Measurements from ENCODE around the gene MLH3. TPM values are rescaled to one million over a fixed set of nuclear protein-coding genes. Genes with fewer than 3 reads are reported as not detected.

MLH3 gene
- total RNA-seq, 1 experiment from 2014 or later = 23.0 TPM

- H3K9me3 Mint-ChIP-seq = no peaks in the 10 kb centered on the region
- no peaks in the 10 kb centered on the region for H3K27me3 Mint-ChIP-seq (ENCODE audit: low read depth)
- Histone ChIP-seq H3K23me2 (ENCODE audit: insufficient read length, low read depth, low read length, poor library complexity, severe bottlenecking) (no peaks in the 10 kb centered on the region), H4K20me1 (ENCODE audit: control insufficient read depth, insufficient read depth, insufficient read length) (no peaks in the 10 kb centered on the region), H3K23ac (ENCODE audit: insufficient read length, low read depth, low read length) (no peak overlapping the region), H2BK12ac (ENCODE audit: insufficient read length, low read depth, low read length) (no peak overlapping the region), H3K9me3 (ENCODE audit: control insufficient read depth, low read depth, low read length) (no peaks in the 10 kb centered on the region), H2AK5ac (ENCODE audit: insufficient read length, low read length) (no peak overlapping the region), H3K9ac (ENCODE audit: extremely low read depth, insufficient read length, low read length) (no peak overlapping the region), H3K4me1 (ENCODE audit: insufficient read depth, low read length) (no peaks in the 10 kb centered on the region; the same call in 1 of the 2 replicates), H3K4ac (ENCODE audit: low read depth, low read length) (no peak overlapping the region), H3K79me1 (ENCODE audit: insufficient read depth, low read depth, low read length, poor library complexity, severe bottlenecking) (no peaks in the 10 kb centered on the region), H2BK5ac (ENCODE audit: insufficient read length, low read length) (no peak overlapping the region), H3K56ac (ENCODE audit: insufficient read length, low read depth, low read length) (no peak overlapping the region), H4K5ac (ENCODE audit: insufficient read length, low read depth, low read length) (no peak overlapping the region), H3K4me2 (ENCODE audit: insufficient read depth, insufficient read length, low read length) (no peak overlapping the region), H2AFZ (ENCODE audit: low read length) (no peak overlapping the region), H2BK20ac (ENCODE audit: low read depth, low read length, poor library complexity, severe bottlenecking) (no peak overlapping the region), H4K91ac (ENCODE audit: insufficient read length, low read depth, low read length) (no peak overlapping the region), H3K27ac (ENCODE audit: insufficient read length, low read depth, low read length) (no peak overlapping the region), H3K27me3 (ENCODE audit: insufficient read depth, low read length) (no peaks in the 10 kb centered on the region), H3T11ph (ENCODE audit: low read length) (no peak overlapping the region), H2BK120ac (ENCODE audit: low read depth, low read length, poor library complexity, severe bottlenecking) (no peak overlapping the region), H3K79me2 (ENCODE audit: insufficient read depth, low read length) (no peaks in the 10 kb centered on the region), H3K18ac (ENCODE audit: insufficient read length, low read depth, low read length) (no peak overlapping the region), H4K8ac (replicated peaks; ENCODE audit: insufficient read length, low read depth, low read length) (no peak overlapping the region), H2BK15ac (ENCODE audit: low read depth, low read length) (no peak overlapping the region), H3K14ac (ENCODE audit: insufficient read depth, low read length) (no peak overlapping the region)
- peaks cover 6 to 13% of the 10 kb centered on the region in 2 experiments for H3K4me1 Mint-ChIP-seq
- H3K36me3 Mint-ChIP-seq (ENCODE audit: insufficient read depth in 1 of 3, low read depth in 3 of 3) = no peaks in the 10 kb centered on the region; a peak in 1 of 7 replicates
- WGBS (ENCODE audit: extremely low coverage, insufficient read length, low lambda C conversion rate) = no CpG with 5 or more reads among the region's 1 CpG
- H3K4me3 Mint-ChIP-seq = no peak overlapping the region
- no peak for DNase-seq
- TF ChIP-seq CTCF (conservative IDR thresholded peaks at IDR 0.05) = no peak
- H3K27ac Mint-ChIP-seq = no peak overlapping the region
Measured at GRCh38 chr14:74988993-74989392, 62.3 kb downstream of the MLH3 start.

Data from H9 (cell line).